B cell (primary cell): ENCODE measurements around the gene GRM2.

Source experiments
- EZH2 ChIP-seq: IDR thresholded peaks from 2 replicates; pipeline ENCODE4 v1.6.1; 2012; ENCODE audit warnings: borderline replicate concordance, low read depth, mild to moderate bottlenecking, moderate library complexity, low read length; ENCODE audit not compliant: insufficient read depth, poor library complexity, severe bottlenecking
- TF ChIP-seq, protein P1 (sequence below): fragments of 200-600 bp; IDR thresholded peaks from one replicate; pipeline ENCODE4 v1.8.0; 2022; ENCODE audit warnings: antibody characterized with exemption, mild to moderate bottlenecking

DNA sequence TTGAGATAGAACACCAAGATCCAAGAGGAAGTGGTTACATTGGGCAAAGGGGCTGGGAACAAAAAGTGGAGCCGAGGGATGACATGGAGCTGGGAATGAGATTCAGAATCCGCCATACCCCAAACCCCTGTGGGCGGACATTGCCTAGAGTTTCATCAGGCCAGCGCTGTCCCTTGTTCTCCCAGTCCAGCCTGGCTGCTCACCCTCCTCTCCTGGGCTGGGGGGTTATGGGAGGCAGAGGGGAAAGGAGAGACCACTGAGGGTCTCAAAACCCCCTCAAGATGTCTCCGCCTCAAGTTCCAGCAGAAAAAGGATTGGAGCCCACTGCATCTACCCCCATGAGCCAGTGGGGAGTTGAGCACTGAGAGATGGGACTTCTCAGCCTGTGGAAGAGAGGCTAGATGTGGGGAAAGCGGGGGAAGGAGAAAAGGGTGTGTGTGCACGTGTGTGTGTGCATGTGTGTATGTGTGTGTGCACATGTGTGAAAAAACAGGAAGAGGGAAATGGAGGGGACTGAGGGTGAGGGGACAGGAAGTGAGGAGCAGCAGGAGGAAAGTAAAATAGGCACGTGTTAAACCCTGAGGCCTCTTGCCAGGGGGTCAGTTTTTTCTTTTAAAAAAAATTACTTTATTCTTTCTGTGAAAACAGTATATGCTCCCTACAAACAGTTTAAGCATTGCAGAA is 14.3 kb downstream of the GRM2 start:
- TF ChIP-seq, protein P1, sequence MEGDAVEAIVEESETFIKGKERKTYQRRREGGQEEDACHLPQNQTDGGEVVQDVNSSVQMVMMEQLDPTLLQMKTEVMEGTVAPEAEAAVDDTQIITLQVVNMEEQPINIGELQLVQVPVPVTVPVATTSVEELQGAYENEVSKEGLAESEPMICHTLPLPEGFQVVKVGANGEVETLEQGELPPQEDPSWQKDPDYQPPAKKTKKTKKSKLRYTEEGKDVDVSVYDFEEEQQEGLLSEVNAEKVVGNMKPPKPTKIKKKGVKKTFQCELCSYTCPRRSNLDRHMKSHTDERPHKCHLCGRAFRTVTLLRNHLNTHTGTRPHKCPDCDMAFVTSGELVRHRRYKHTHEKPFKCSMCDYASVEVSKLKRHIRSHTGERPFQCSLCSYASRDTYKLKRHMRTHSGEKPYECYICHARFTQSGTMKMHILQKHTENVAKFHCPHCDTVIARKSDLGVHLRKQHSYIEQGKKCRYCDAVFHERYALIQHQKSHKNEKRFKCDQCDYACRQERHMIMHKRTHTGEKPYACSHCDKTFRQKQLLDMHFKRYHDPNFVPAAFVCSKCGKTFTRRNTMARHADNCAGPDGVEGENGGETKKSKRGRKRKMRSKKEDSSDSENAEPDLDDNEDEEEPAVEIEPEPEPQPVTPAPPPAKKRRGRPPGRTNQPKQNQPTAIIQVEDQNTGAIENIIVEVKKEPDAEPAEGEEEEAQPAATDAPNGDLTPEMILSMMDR = no peak
- no peak for TF ChIP-seq EZH2
